ENCODE results near the gene FAM222B. TPM values are rescaled to one million over a fixed set of nuclear protein-coding genes. Genes with fewer than 3 reads are reported as not detected.
A peak's percentile ranks its signal among the peaks of the same experiment; 100 is the strongest.

Gene FAM222B
- total RNA-seq, 2 experiments from 2014 or later: 18.6 to 21.5 TPM

DNA sequence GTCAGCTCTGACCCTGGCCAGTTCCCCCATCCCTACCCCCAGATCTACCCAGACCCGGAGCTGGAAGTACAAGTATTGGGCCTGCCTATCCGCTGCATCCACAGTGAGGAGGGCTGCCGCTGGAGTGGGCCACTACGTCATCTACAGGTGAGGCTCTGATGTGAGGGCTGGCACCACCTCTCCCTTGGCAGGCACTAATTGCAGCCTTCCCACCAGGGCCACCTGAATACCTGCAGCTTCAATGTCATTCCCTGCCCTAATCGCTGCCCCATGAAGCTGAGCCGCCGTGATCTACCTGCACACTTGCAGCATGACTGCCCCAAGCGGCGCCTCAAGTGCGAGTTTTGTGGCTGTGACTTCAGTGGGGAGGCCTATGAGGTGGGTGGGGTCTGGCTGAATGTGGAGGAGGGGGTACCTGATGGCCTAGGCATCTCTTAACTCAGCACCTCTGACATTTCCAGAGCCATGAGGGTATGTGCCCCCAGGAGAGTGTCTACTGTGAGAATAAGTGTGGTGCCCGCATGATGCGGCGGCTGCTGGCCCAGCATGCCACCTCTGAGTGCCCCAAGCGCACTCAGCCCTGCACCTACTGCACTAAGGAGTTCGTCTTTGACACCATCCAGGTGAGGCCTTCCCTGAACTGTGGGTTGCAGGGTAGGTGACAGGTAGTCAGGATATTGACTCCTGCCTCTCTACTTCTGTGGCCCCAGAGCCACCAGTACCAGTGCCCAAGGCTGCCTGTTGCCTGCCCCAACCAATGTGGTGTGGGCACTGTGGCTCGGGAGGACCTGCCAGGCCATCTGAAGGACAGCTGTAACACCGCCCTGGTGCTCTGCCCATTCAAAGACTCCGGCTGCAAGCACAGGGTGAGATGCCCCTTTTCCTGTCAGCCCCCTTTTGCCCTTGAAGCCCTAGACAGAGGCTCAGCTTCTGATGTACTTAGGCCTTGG, 94.5 kb downstream of the FAM222B start:
- peaks cover 28% of the 10 kb centered on the region for H3K4me1 Mint-ChIP-seq (ENCODE audit: low read depth)
- ChIA-PET CTCF (interaction anchor here (0.5 to 16.9 kb wide), 6 partner anchors 15 to 218 kb away, joined by 3 to 632 read pairs (median 4); partner anchors contain the start of genes NEK8, RPL23A and TLCD1), POLR2A (interaction anchor here (2.6 to 13.5 kb wide), 3 partner anchors 17 to 28 kb away, joined by 8 to 202 read pairs (median 10); partner anchors contain the start of genes NEK8, RPL23A and TLCD1)
- H3K36me3 Mint-ChIP-seq: peaks cover 42% of the 10 kb centered on the region
- H3K27ac Mint-ChIP-seq: peak overlapping the region; percentile 24
- no peaks in the 10 kb centered on the region for H3K9me3 Mint-ChIP-seq
- no peaks in the 10 kb centered on the region for H3K27me3 Mint-ChIP-seq
- H3K4me3 Mint-ChIP-seq: no peak overlapping the region
- no peak for DNase-seq
- intact Hi-C loops (cut with micrococcal nuclease): no loop called here

DNA sequence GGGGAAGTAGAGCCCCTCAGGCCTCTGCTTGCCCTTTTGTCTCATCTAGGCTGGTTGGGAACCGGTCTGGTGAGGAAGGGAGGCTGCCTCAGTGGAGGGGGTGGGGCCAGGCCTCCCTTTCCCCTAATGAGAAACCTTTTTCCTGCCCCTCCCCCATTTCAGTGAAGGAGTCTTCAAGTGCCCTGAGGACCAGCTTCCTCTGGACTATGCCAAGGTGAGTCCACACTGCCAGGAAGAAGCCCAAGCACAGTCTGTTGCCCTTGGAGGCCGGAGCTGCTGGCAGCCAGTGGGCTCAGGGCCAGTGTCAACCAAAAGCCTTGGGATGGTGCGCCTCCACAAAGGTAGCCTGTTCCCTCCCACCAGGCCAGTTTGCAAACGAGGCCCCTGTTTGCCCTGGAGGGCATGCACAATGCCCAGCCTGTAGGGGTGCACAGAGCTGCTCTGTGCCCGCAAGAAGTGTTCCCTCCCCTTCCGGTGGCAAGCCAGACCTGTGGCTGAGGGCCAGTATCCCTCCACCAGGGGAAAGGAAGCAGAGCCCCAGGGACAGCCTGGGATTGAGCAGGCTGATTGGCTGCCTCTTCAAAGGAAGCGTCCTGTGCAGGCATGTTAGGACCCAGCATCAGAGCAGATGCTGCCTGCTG, 95.4 kb downstream of the FAM222B start:
- no peak overlapping the region for H3K4me3 Mint-ChIP-seq
- H3K27ac Mint-ChIP-seq: peak overlapping the region; percentile 24

GRCh38 chr17:28746611-28747050, 96.0 kb downstream of the FAM222B start:
- DNase-seq: no peak
- Mint-ChIP-seq H3K4me1 (ENCODE audit: low read depth) (peaks cover 30% of the 10 kb centered on the region), H3K27ac (peak overlapping the region; percentile 89), H3K36me3 (peaks cover 39% of the 10 kb centered on the region), H3K4me3 (peak overlapping the region; percentile 90), H3K9me3 (no peaks in the 10 kb centered on the region), H3K27me3 (no peaks in the 10 kb centered on the region)
- CTCF ChIA-PET: interaction anchor here (1.0 to 16.9 kb wide), 4 partner anchors 17 to 28 kb away, joined by 3 to 632 read pairs (median 63); partner anchors contain the start of genes NEK8, RPL23A and TLCD1
- POLR2A ChIA-PET: interaction anchor here (1.4 to 13.5 kb wide), 4 partner anchors 18 to 27 kb away, joined by 4 to 202 read pairs (median 9); partner anchors contain the start of genes NEK8, RPL23A and TLCD1
- intact Hi-C loops (cut with micrococcal nuclease): no loop called here

More for the DNA sequence above, 95.4 kb downstream of the FAM222B start:
- intact Hi-C loops (cut with micrococcal nuclease): no loop called here
- H3K27me3 Mint-ChIP-seq: no peaks in the 10 kb centered on the region
- H3K36me3 Mint-ChIP-seq: peaks cover 39% of the 10 kb centered on the region
- H3K4me1 Mint-ChIP-seq (ENCODE audit: low read depth): peaks cover 30% of the 10 kb centered on the region
- H3K9me3 Mint-ChIP-seq: no peaks in the 10 kb centered on the region
- POLR2A ChIA-PET: interaction anchor here (2.6 to 13.5 kb wide), 3 partner anchors 18 to 27 kb away, joined by 8 to 202 read pairs (median 10); partner anchors contain the start of genes NEK8, RPL23A and TLCD1
- DNase-seq: no peak
- CTCF ChIA-PET: interaction anchor here (0.5 to 16.9 kb wide), 6 partner anchors 16 to 62 kb away, joined by 3 to 632 read pairs (median 4); partner anchors contain the start of genes NEK8, RPL23A and TLCD1

DNA sequence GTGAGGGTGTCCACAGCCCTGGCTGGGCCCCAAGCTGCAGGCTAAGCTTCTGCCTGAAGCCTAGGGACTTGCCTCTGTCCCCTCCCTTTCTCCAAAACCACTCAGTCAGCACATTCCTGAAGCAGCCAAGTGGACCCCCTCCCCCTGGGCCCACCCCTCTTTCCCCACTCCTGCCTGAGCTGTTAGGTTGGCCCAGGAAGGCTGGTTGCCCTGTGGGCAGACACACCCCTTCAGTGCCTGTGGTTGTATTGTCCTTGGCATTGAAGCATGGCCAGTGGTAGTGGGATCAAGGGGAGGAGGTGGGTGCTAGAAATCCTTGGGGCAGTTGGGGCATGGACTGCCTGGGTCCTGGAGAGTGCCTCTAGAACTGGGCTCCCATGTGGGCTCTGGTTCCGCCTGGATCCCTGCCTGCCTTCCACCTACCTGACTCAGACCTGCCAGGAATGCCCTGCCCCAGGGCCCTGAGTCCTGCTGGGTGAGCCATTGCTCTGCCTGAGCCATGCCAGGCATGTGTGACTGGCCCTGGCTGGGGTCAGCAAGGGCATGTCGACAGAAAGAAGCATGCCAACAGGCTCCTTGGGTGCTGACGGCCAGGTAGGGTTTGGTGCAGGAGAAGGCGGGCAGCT, 96.7 kb downstream of the FAM222B start:
- ChIA-PET POLR2A (interaction anchor here (1.1 to 13.5 kb wide), 6 partner anchors 10 to 26 kb away, joined by 3 to 202 read pairs (median 6); partner anchors contain the start of genes NEK8, RPL23A and TLCD1), CTCF (interaction anchor here (0.8 to 16.9 kb wide), 4 partner anchors 18 to 171 kb away, joined by 3 to 632 read pairs (median 63); partner anchors contain the start of genes NEK8, RPL23A and TLCD1)
- DNase-seq: no peak
- peak overlapping the region; percentile 89 for H3K27ac Mint-ChIP-seq
- H3K4me3 Mint-ChIP-seq: peak overlapping the region; percentile 90
- peaks cover 30% of the 10 kb centered on the region for H3K4me1 Mint-ChIP-seq (ENCODE audit: low read depth)
- H3K27me3 Mint-ChIP-seq: no peaks in the 10 kb centered on the region
- intact Hi-C loops (cut with micrococcal nuclease): no loop called here
- H3K36me3 Mint-ChIP-seq: peaks cover 38% of the 10 kb centered on the region
- H3K9me3 Mint-ChIP-seq: no peaks in the 10 kb centered on the region

- H3K27ac Mint-ChIP-seq: peak overlapping the region; percentile 89
- no peaks in the 10 kb centered on the region for H3K27me3 Mint-ChIP-seq
- ChIA-PET CTCF (interaction anchor here (0.8 to 16.9 kb wide), 3 partner anchors 18 to 172 kb away, joined by 3 to 632 read pairs (median 122); partner anchors contain the start of genes NEK8 and TLCD1), POLR2A (interaction anchor here (1.1 to 13.5 kb wide), 5 partner anchors 10 to 25 kb away, joined by 3 to 202 read pairs (median 4); partner anchors contain the start of genes NEK8, RPL23A and TLCD1)
- intact Hi-C loops (cut with micrococcal nuclease): no loop called here
- H3K4me1 Mint-ChIP-seq (ENCODE audit: low read depth): peaks cover 30% of the 10 kb centered on the region
- peak overlapping the region; percentile 90 for H3K4me3 Mint-ChIP-seq
- peak; percentile 58 for DNase-seq
- H3K9me3 Mint-ChIP-seq: no peaks in the 10 kb centered on the region
- peaks cover 31% of the 10 kb centered on the region for H3K36me3 Mint-ChIP-seq
Measured at GRCh38 chr17:28744972-28745785, 97.4 kb downstream of the FAM222B start.

DNA sequence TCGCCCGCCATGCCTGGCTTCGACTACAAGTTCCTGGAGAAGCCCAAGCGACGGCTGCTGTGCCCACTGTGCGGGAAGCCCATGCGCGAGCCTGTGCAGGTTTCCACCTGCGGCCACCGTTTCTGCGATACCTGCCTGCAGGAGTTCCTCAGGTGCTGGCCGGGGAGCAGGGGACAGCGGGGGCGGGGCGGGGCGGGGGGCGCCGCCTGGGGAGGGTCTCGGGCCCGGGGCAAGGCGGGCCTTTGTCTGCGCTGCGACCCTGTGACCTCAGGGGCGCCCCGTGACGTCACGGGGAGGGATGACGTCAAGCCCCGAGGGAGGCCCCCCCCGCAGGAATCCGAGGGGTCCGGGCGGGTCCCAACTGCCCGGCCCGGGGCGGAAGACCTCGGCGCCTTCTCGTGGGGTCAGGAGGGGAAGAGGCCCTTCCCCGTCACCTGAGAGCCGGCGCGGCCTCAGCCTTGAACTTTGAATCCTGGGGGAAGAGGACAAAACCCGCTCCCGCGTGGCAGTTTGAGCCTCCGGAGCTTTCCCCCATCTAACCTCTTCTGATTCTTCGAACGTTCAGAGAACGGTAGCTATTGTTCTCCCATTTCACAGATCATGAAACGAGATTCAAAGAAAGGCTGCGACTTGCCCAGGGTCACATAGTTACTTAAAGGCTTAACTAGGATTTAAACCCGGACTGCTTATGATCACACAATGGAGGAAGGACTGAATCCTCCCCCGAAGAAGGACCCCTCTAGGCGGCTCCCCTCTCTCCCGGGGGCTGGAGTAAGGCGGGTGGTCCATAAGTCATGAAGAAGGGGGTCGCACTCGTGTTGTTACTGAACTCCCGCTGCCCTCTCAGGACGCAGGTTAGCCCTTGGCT, 98.3 kb downstream of the FAM222B start:
- intact Hi-C loops (cut with micrococcal nuclease): no loop called here
- peak overlapping the region; percentile 89 for H3K27ac Mint-ChIP-seq

DNA sequence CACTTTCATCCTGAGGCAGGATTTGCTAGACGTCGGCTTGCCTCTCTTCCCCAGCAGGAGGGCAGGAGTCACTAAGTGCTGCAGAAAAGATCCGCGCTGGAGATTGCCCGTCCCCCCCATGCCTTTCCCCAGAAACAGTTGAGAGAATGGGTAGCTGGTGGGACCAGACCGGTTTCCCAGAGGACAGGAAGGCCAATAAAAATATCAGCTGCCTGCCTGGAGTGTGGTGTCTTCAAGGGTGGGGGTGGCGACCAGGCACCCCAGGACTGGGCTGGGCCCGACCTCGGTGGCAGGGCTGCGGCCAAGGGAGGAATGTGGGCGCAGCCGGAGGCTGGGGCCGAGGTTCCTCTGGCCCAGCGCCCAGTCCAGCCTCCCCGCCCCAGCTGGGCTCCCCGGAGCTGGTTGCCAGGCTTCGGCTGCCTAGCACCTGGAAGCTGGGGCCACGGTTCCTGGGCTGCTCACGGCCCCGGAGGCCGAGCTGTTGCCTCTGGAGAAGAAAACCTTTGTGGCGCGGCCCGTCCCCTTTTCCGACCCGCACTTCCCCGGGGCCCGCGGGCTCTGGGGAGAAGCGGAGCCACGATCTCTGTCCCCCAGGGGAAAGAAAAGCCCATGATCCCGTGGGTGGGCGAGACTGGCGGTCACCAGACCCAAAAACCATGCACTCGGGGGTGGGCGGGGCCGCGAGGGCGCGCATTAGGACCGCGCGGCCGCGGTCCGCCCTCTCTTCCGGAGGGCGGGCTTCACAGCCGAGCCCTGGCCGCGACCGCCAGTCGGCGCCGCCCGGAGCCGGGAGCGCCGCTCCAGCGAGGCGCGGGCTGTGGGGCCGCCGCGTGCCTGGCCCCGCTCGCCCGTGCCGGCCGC, 99.1 kb downstream of the FAM222B start, which contains the start of gene TRAF4:
Gene TRAF4 (plus strand): TSS at position 769 of the 861 bp plus-strand sequence. CDS start 102 bp downstream, outside the sequence.
- H3K4me1 Mint-ChIP-seq (ENCODE audit: low read depth): peaks cover 32% of the 10 kb centered on the region
- CTCF ChIA-PET: interaction anchor here (1.0 to 16.9 kb wide), 3 partner anchors 16 to 159 kb away, joined by 3 to 632 read pairs (median 7); partner anchors contain the start of genes NEK8 and TLCD1
- POLR2A ChIA-PET: interaction anchor here (1.4 to 13.5 kb wide), 2 partner anchors 17 to 24 kb away, joined by 7 to 202 read pairs; partner anchors contain the start of genes NEK8, RPL23A and TLCD1
- peaks cover 25% of the 10 kb centered on the region for H3K36me3 Mint-ChIP-seq
- intact Hi-C loops (cut with micrococcal nuclease): loop anchor here (1.0 kb wide), 1 partner anchor 15 kb away; the partner anchor contains the start of gene NEK8
- peak within 1 kb of the TSS; percentile 89 for H3K27ac Mint-ChIP-seq
- peak; percentile 83 for DNase-seq
- peak within 1 kb of the TSS; percentile 90 for H3K4me3 Mint-ChIP-seq
- no peaks in the 10 kb centered on the region for H3K9me3 Mint-ChIP-seq
- no peaks in the 10 kb centered on the region for H3K27me3 Mint-ChIP-seq

More for the DNA sequence above, 98.3 kb downstream of the FAM222B start:
- H3K9me3 Mint-ChIP-seq: no peaks in the 10 kb centered on the region
- CTCF ChIA-PET: interaction anchor here (1.5 to 16.9 kb wide), 3 partner anchors 17 to 19 kb away, joined by 7 to 632 read pairs (median 122); partner anchors contain the start of genes NEK8 and TLCD1
- POLR2A ChIA-PET: interaction anchor here (1.1 to 13.5 kb wide), 3 partner anchors 11 to 24 kb away, joined by 3 to 202 read pairs (median 7); partner anchors contain the start of genes NEK8, RPL23A and TLCD1
- H3K36me3 Mint-ChIP-seq: peaks cover 32% of the 10 kb centered on the region
- peak; percentile 76 for DNase-seq
- H3K27me3 Mint-ChIP-seq: no peaks in the 10 kb centered on the region
- H3K4me1 Mint-ChIP-seq (ENCODE audit: low read depth): peaks cover 31% of the 10 kb centered on the region
- peak overlapping the region; percentile 90 for H3K4me3 Mint-ChIP-seq

GRCh38 chr17:28741358-28742349, 100.9 kb downstream of the FAM222B start:
- peaks cover 33% of the 10 kb centered on the region for H3K4me1 Mint-ChIP-seq (ENCODE audit: low read depth)
- intact Hi-C loops (cut with micrococcal nuclease): no loop called here
- H3K4me3 Mint-ChIP-seq: no peak overlapping the region

More at GRCh38 chr17:28741358-28742349, 100.9 kb downstream of the FAM222B start:
- H3K36me3 Mint-ChIP-seq: peaks cover 18% of the 10 kb centered on the region
- no peaks in the 10 kb centered on the region for H3K27me3 Mint-ChIP-seq
- POLR2A ChIA-PET: interaction anchor here (1.5 to 13.5 kb wide), 2 partner anchors 9 to 15 kb away, joined by 3 to 202 read pairs; partner anchors contain the start of genes NEK8 and TLCD1
- H3K27ac Mint-ChIP-seq: no peak overlapping the region
- no peak for DNase-seq
- H3K9me3 Mint-ChIP-seq: no peaks in the 10 kb centered on the region
- CTCF ChIA-PET: interaction anchor here (2.1 to 16.9 kb wide), 3 partner anchors 9 to 22 kb away, joined by 7 to 632 read pairs (median 18); partner anchors contain the start of genes NEK8 and TLCD1

Data from activated CD4-positive, alpha-beta memory T cell treated with anti-CD3 and anti-CD28 coated beads for 36 hours (primary cell).